Adipose tissue (tissue), 3 donors: ENCODE results near the gene KRTAP5-1. TPM values are rescaled to one million over a fixed set of nuclear protein-coding genes. Genes with fewer than 3 reads are reported as not detected.
"Not testable (repeated sequence)": the region's sequence is repeated elsewhere in the genome, so short reads cannot be mapped to it uniquely, and the experiment has no call there.

Source experiments
- H3K27ac ChIP-seq: one replicate; pipeline ENCODE4 v1.5.1; 2013; ENCODE audit warnings: low read depth, low read length
- WGBS, 3 donors: extraction: QIAGEN DNeasy Blood & Tissue Kit; methylation state at CpG; one replicate each; pipeline ENCODE4 v1.1.7; 2013; 5-methylcytosine and 5-hydroxymethylcytosine counted together
- polyA plus RNA-seq, 3 donors: library from polyadenylated mRNA; stranded (reverse); fragments of 200-250 nt; gene quantifications; one replicate each; pipeline ENCODE4 v1.2.3, GENCODE V29; 2013
- donor health status: healthy with polysubstance abuse.
- donor health status: Bipolar disorder and iron deficiency.
- donor health status: healthy.

KRTAP5-1 gene
- polyA plus RNA-seq, 3 donors = not detected

DNA sequence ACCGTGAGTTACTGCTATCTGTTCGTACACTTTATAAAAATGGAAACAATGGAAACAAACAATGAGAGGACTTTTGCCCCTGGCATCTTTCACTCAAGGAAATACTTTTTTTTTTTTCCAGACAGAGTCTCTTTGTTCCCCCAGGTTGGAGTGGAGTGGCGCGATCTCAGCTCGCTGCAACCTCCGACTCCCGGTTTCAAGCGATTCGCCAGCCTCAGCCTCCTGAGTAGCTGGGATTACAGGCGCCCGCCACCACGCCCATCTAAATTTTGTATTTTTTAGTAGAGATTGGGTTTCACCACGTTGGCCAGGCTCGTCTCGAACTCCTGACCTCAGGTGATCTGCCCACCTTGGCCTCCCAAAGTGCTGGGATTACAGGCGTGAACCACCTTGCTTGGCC, 9.3 kb downstream of the KRTAP5-1 start:
- H3K27ac ChIP-seq = not testable (repeated sequence)
- whole genome bisulfite sequencing, 3 donors = 82 to 87% (median 84%) methylated on average over 16 of the region's 16 CpGs

DNA sequence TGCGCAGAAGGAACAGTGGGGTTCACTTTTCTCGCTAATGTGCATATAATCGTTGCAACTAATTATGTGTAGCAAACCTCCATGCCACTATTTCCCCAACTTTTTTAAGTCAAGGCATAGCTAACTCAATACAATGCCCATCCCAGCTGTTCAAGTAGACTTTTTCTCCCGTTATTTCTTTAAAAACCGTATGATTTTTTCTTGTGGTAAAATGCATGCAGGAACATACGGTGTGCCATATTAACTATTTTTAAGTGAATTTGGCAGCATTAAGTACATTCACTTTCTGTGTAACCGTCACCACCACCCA, 10.2 kb downstream of the KRTAP5-1 start:
- 14 to 18% (median 17%) methylated on average over 7 of the region's 7 CpGs for WGBS, 3 donors

DNA sequence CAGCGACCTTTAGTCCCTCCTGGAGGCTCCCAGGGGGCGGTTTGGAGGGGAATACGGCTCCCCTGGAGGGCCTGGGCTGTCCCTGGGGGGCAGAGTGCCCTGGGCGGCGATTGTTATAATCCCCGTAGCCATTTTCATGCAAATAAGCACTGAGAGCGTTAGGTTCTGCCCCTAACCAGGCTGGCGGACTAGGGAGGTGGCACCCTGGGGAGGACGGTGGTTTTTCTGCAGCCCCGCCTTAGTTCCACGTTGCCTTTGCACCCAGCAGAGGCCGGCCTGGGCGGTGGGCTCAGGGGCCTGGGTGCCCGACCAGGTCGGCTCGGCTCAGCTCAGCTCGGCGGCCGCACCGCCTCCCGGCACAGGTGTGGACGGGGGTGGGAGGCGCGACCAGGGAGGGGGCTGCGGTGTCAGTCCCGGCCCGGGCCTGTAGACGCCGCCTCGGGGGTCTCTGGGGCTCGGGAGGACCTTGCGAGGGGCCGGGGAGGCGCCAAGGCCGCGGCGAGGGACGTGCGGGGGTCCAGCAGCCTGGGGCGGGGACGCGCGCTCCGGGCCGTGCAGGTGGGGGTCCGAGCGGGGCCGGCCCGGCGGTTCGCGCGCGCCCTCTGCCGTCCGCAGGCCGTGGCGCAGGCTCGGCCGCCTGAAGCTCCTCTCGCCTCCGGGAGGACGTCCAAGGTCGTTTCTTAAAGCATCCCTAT, 10.7 kb downstream of the KRTAP5-1 start:
- 1 to 2% (median 2%) methylated on average over 54 to 64 of the region's 64 CpGs for WGBS, 3 donors
- H3K27ac ChIP-seq = no peak overlapping the region

More for the DNA sequence above, 10.2 kb downstream of the KRTAP5-1 start:
- no peak overlapping the region for H3K27ac ChIP-seq

DNA sequence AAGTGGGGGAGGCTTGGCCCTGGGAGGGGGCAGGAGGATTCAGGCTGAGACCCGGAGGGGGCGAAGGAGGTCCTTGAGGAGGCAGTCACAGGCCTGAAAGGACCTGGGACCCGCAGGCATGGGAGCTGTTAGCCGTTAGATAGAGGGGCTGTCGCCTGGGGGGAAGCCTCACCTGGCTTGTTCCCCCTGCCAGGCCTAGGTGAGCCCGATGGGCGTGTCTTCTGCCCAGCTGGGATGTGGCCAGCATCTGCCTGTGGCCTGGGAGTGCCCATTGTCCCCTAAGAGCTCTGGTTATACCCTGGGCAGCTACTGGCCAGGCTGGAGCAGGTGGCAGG, 11.2 kb downstream of the KRTAP5-1 start:
- whole genome bisulfite sequencing, 3 donors = 8 to 14% (median 8%) methylated on average over 7 of the region's 7 CpGs
- H3K27ac ChIP-seq = no peak overlapping the region

DNA sequence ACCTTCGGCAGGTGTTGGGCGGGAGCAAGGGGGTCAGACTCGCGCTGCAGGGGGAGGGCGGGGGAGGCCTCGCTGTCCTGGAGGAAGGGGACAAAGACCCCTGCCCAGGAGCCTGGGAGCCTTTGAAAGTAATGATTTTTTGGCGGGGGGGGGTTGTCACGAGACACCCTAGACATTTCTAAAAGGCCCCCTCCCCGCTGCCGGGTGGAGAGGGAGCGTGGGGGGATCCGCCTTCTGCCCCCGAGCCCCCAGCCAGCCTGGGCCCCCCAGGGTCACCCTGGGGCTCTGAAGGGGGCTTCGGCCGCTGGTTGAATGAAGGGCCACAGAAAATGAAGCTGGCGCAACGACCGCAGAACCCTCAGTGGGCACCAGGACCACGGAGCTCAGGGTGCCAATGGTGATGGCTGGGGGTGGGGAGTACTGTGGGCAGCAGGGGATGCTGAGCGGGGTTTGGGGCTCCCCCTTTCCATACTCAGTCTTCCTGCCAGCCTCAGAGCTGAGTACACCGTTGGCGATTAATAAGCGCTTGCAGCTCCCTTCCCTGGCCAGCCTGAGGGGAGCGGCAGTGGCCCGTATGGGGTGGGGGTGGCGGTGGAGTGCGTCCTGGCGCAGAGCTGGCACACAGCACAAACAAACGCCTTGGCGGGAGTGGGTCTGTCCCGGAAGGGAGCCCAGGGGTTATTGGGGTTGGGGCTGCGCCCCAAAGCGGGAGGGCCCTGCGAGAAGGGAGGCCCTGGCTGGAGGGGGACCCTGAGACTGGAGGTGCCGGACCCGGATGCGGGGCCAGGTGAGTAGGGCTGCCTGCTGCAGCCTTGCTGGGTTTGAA, 11.8 kb downstream of the KRTAP5-1 start:
- 5 to 8% (median 5%) methylated on average over 33 to 36 of the region's 37 CpGs for WGBS, 3 donors

DNA sequence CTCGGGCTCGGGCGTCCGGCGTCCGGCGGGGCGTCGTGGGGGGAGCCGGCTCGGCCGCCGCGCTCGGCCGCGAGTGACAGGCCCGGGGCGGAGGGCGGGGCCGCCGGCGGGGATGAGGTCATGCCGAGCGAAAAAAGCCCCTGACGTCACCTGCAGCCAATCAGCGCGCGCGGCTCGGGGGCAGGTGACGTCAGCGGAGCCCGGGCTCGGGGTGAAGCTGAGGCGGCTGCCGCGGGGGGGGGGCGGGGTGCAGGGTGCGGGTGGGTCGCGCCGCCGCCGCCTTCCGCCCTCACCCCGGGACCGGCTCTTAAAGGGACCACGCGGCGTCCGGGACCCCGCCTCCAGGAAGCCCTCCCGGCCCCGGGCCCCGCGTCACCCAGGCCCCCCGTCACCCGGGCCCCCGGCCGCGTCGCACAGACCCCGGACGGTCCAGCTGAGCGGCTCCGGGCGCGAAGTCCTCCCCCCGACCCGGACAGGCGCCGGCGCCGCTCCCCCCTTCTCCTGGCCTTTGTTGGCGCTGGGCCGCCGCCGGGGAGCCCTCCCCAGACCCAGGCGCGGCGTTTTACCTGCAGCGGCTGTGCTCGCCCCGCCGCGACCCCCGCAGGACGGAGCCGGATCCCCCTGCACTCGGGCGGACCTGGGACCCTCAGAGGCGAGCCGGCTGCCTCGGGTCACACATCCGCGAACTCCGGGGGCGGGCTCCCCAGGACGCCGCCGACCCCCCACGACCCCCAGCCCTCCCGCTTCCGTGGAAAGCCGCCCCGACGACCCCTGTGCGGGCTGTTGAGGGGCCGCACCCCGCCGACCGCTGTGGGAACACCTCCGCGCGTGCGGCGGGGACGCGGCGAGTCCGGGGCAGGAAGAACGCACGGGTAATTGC, 12.6 kb downstream of the KRTAP5-1 start, which contains the start of gene DUSP8:
Gene DUSP8, minus strand, starts transcription at position 75 of the 880 bp plus-strand sequence. CDS start 6,445 bp downstream, outside the sequence.
- no peak within 1 kb of the TSS for H3K27ac ChIP-seq
- 1 to 2% (median 1%) methylated on average over 84 to 123 of the region's 124 CpGs for WGBS, 3 donors

More for the DNA sequence above, 11.8 kb downstream of the KRTAP5-1 start:
- no peak overlapping the region for H3K27ac ChIP-seq

DNA sequence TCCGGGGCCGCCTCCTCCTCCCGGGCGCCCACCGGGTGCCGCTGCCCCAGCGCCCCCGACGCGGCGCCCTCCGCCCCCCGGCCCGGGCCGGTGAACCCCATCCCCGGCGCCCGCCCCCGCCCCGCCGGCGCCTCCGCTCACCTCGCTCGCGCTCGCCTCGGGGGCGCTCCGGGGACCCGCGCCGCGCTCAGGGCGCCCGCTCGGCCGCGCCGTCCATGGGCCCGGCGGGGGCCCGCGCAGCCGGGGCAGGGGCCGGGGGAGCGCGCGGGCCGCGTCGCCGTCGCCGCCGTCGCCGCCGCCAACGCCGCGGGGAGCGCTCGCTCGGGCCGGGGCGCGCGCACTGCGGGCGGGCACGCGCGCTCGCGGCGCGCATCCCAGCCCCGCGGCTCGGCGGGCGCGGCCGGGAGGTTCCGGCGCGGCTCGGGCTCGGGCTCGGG, 13.3 kb downstream of the KRTAP5-1 start:
- WGBS, 3 donors = 0% methylated on average over 33 to 64 of the region's 91 CpGs
- no peak overlapping the region for H3K27ac ChIP-seq

DNA sequence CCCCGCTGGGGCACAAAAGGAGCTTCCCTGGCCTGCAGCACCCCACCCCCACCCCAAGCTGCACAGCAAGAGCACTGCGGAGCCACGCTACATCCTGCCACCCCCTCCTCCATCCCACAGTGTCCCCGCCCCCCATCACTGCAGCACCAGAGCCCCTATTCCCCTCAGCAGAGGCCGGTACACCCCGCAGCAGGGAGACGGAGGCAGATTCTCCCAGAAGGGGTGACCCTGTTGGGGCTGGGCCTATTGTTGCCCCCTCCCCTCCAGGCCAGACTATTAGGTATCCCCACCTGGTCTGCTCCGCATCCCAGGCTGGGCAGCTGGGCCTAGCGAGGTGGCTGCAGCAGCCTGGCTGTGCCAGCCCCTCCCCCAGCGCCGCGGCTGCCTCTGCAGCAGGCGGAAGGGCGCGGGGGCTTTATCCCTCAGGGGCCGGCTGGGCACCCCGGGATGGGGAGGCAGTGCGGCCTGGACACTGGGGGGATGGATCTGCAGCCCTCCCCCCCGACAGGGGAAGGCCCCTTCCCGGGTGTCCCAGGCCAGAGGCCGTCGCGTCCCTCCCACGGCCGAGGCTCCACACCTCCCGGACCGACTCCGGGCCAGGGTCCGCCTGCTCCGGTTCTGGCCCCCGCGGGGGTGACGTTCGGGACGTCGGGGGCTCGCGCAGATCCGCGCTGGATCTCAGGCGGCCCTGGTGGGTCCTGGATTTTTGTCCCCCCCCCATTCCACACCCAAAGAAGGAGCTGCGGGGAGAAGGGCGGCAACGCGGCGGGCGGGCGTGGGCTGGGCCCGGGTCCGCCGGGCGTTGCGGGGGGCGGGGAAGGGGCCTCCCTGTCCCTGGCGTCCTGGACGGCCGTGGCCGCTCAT, 14.0 kb downstream of the KRTAP5-1 start:
- no peak overlapping the region for H3K27ac ChIP-seq
- 7 to 13% (median 8%) methylated on average over 46 to 58 of the region's 58 CpGs for WGBS, 3 donors

DNA sequence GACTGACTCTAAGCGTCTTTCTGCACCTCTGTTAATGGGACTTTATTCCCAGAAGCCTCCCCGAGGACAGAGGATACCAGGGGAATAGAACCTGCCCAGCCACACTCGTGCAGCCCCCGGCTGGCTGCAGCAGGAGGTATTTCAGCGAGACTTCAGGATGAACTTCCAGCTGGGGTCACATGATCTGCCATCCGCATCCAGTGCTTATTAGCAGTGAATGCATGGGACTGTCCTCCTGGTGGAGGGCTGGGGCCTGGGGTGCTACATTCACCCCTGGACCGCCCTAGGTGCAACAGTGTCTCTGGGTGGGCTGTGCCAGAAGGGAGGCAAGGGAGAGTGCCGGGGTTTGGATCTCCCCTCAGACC, 14.6 kb downstream of the KRTAP5-1 start:
- WGBS, 3 donors = 84 to 90% (median 87%) methylated on average over 8 of the region's 8 CpGs
- H3K27ac ChIP-seq = no peak overlapping the region

DNA sequence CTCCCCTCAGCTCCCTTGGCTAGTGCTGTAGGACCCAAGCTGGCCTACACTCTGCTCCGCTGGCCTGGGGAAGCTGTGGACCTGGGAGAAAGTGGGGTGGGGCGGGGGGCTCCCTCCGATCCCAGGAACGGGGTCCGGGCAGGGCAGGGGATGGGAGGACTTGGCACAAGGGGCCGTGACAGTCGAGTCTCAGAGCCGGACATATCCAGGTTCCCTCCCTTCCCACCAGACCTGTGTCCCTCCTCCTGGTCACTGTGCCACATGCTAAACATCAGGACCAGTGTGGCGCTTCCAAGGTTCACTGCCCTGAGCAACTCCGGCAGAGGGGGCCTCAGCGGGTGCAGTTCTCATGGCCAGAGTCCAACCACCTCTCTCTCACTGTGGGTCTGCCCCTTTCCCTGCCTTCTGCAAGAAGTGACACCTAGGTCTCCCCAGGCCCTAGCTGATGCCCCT, 15.1 kb downstream of the KRTAP5-1 start:
- WGBS, 3 donors = 74 to 81% (median 79%) methylated on average over 11 of the region's 11 CpGs
- H3K27ac ChIP-seq = no peak overlapping the region

DNA sequence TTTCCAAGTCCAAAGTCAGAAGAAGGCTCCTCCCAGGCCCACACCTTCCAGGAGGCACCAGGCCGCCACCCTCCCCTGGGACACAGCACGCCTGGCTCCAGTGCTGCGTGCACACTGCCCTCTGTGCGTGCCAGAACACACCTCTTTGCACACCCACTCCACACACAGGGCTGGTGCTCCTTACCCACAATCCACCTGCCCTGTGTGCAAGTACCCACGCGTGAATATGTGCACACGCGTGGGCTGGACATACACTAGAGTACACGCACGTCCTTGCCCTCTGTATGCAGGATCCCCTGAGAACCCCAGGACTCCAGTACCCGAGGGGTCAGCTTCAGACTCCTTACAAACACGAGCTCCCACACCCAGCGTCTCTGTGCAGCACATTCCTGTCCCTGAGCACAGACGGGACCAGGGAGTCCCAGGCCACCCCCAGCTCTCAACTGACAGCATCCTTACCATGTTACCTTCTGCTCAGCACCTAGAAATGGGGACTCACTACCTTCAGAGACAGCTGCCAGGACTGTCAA, 15.8 kb downstream of the KRTAP5-1 start:
- whole genome bisulfite sequencing, 3 donors = 72 to 82% (median 77%) methylated on average over 14 of the region's 14 CpGs
- H3K27ac ChIP-seq = no peak overlapping the region

DNA sequence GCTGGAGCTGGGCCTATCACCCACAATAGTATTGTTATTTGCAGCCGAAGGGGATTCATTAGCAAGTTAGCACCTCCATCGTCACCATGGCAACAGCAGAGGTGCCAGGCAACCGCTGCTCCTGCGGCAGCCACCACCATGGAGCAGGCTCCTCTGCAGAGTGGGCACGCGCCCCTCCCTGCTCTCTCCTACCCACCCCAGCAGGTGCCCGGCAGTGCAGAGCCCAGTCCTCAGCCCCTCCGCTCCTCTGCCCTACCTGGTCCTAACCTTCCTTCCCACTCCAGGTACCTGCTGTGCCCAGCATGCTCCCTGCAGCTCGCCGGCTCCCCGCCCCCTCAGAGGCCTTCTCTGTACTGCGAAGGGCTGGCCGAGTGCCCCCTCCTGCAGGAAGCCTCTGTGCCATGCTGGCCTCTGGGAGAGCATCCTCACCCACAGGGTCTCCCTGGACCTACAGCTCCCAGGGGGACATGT, 16.6 kb downstream of the KRTAP5-1 start:
- 62 to 74% (median 69%) methylated on average over 12 to 13 of the region's 13 CpGs for WGBS, 3 donors
- no peak overlapping the region for H3K27ac ChIP-seq

DNA sequence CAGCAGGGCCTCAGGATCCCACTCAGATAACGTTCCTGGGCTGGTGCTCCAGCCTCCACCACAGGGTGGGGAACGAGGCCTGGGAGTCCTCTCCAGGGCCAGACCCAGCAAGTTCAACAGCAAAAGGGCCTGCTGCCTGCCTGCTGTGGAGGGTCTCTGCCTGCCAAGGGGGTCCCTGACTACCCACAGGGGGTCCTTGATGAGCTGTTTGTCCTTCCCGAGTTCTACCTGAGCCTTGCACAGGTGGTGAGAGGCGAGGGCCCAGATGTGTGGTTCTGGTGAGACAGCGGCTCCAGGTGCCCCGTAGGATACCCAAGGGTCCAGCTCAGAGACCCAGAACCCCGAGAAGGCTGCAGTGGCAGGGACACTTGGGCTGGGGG, 17.4 kb downstream of the KRTAP5-1 start:
- 74 to 79% (median 75%) methylated on average over 7 of the region's 7 CpGs for WGBS, 3 donors
- no peak overlapping the region for H3K27ac ChIP-seq

DNA sequence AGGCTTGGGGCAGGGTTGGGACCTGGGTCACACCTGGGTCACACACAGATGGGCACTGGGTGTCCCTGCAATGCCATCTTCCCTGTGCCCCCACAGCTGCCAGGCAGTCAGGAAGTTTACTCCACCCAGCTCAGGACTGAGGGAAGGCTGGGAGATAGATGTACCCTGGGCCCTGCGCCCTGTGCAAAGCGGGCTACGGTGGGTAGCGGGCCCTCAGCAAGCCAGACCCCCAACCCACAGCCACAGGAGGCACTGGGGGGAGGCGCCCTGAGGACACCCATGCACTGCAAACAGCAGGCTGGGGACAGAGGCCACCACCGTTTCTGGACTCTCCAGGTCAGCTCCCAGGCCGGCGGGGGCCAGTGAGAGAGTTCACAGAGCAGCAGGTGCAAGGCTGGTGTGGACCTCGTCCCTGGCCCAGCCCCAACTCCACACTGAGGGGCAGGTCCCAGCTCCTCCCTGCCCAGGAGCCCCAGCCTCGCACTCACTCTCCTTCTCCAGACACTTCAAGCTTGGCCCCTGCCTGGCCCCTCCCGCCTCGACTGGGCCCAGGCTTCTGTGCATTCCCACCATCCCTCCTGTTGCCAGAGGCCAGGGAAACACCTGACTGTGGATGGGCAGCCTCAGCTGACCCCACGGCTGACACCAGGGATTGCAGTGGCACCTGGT, 17.9 kb downstream of the KRTAP5-1 start:
- no peak overlapping the region for H3K27ac ChIP-seq

DNA sequence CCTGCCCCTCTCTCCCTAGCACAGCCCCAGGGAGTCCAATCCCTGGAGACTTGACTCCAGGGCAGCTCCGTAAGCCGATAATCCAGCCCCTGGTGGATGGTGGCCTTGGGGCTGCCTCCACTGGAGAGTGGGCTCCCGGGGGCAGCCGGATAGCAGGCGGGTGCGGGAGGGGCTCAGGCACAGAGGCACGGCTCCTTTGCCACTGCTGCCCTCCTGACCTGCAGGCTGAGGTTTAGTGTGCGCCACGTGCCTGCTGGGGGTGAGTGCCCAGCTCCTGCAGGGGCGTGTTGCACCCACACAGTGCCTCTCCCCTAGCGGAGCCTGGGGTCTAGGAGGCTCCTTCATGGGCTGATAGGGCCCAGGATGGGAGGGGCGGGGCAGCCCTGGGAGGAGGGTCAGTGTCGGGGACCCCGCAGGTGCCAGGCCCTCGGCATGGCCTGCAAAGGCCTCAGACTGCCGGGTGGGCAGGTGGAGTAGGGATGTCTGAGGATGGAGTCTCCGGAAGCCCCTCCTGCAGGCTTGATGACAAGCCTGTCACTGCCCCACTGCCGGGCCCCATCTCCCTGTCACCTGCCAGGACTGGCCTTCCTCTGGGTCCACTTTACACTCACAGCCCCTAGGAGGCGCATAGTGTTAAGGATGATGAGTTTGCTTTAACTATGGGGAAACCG, 18.6 kb downstream of the KRTAP5-1 start:
- H3K27ac ChIP-seq = no peak overlapping the region
- 75 to 80% (median 80%) methylated on average over 16 to 20 of the region's 20 CpGs for WGBS, 3 donors

More for the DNA sequence above, 17.9 kb downstream of the KRTAP5-1 start:
- WGBS, 3 donors = 70 to 86% (median 81%) methylated on average over 13 of the region's 13 CpGs

DNA sequence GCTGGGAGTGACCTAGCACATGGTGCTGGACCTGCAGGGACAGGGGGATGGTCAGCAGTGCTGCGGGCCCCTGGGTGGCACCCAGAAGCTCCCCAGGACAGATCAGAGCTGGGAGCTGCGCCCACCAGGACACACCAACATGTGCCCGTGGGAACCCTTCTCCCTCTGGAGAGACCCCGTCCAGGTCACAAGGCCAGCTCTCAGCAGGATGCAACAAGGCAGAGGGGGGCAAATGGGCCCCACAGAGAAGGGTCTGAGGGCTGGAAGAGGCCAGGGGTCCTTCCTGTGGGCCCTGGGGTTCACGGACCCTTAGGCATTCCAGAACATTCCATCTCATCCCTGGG, 19.2 kb downstream of the KRTAP5-1 start:
- no peak overlapping the region for H3K27ac ChIP-seq
- WGBS, 3 donors = 81 to 98% (median 92%) methylated on average over 5 of the region's 5 CpGs
